Stimulated activated CD8-positive, alpha-beta memory T cell treated with anti-CD3 and anti-CD28 coated beads, Interleukin-12 subunit alpha, Interleukin-12 subunit beta, amount 100 ng/mL, for 24 hours (primary cell): ENCODE measurements around the gene AHNAK2.
"Not testable (repeated sequence)": the region's sequence is repeated elsewhere in the genome, so short reads cannot be mapped to it uniquely, and the experiment has no call there.

Experiments
- DNase-seq: peaks from one replicate; pipeline ENCODE4 v3.0.0-alpha.2; 2020; ENCODE audit errors: extremely low read depth

Gene AHNAK2

GRCh38 chr14:104927432-104927816 is 50.8 kb downstream of the AHNAK2 start:
- no peak for DNase-seq

DNA sequence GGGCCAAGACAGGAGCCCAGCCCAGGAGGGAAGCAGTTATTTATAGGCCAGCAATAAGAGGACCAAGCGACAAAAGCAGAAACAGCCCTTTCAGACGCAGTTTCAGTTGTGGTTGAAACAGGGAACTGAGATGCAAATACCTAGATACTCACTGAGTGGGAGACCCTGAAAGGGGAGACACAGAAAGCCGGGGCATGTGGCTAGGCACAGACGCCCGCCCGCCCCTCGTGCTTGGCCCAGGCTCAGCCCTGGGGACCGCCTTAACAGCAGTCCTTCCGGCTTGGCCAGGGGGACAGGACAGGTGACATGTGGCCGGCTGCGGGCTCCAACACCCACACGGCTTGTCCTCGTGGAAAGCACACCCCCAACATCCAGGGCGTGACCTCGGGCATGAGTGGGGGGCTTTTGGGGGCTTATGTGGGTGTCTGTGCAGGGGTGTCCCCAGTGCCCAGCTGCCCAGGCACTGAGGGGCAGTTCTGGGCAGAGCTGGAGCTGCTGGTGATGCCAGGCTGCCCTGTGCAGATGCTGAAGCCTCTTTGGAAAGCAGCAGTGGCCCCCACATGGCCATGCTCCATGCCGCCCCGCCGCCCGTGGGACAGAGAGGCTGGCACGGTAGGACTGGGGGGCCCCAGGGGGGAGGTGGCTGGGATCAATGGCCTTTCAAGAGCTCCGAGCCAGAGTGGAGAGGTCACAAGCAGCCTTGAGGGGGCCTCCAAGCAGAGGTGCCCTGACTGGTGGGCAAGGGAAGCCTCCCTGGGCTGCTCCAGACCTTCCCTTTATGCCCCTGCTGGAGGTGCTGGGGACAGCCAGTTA is 51.3 kb downstream of the AHNAK2 start:
- no peak for DNase-seq

DNA sequence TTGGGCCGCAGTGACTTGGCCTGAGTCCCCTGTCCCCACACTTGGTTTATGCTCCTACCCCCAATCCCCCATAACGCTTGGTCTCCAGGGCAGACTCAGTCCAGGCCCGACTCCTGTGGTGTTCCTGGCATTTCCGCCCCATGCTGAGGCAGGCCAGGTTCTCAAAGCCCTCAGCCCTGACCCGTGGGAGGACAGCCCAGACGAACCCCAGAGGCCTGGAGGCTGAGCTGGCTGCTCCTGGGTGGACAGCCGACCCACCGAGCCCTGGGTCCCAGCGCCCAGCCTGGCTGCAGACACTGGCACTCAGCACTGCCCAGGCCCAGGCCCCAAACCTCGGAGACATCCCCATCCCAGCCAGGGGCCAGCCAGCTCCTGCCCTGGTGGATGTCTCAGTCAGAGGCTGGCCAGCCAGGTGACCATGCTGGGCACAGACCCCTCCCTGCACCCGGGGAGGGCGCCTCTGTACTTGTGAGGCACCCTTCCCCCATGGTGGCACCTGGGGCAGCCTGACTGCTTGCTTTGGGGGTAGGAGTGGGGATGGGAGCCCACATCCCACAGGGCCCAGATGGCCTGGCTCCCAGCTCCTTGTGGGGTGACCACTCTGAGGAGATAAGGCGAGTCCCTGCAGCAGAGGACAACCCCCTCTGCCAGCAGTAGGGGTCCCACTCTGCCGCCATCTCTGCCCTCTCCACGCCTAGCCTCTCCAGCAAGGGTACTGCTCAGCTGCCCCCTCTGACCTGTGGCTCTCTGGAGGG is 52.1 kb downstream of the AHNAK2 start:
- DNase-seq, result no peak

GRCh38 chr14:104925214-104925854 is 52.8 kb downstream of the AHNAK2 start:
- DNase-seq, result no peak

GRCh38 chr14:104924421-104925213 is 53.6 kb downstream of the AHNAK2 start, which contains the start of gene PLD4:
TSS of gene PLD4 (plus strand) at chr14:104924879. CDS start at chr14:104927141, 2,262 bp downstream.
- no peak for DNase-seq

DNA sequence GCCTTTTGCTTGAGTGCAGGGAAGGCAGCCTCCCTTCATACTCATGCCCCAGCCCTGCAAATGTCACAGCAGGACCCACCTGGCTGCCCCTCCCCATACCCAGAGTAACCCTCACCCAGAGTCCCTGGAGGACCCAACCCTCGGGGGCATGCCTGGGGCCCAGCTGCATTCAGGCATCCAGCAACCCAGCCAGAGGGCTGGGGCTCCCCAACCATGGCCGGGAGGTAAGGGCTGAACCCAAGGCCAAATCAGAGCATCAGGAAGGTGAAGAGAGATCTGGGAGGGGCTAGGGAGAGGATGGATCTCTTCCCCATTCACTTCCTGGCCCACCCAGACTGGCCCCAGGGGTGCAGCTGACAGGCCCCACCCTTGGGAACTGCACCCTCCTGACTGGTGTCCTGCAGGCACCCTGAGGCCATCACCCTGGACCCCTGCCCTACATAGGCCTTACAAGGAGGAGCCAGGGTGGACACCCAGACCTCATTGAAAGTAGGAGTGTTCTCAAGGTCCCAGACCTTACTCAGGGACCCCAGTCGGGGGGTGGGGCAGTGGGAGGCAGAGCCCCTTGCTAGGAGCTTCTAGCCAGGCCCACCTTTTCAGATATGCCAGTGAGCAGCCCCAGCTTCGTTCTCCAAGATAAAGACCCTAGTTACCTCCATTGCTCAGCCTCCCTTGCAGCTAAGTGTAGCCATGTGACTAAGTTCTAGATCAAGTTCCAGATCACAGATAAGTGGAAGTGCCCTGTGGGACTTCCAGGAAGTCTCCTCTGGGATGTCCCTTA is 54.3 kb downstream of the AHNAK2 start:
- DNase-seq, result no peak

DNA sequence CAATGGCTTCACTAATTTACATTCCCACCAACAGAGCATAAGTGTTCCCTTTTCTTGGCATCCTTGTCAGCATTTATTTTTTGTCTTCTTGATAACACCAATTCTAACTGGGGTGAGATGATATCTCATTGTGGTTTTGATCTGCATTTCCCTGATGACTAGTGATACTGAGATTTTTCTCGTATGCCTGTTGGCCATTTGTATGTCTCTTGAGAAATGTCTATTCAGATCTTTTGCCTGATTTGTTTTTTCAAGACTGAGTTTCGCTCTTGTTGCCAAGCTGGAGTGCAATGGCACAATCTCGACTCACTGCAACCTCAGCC is 58.2 kb downstream of the AHNAK2 start:
- no peak for DNase-seq

- DNase-seq, result not testable (repeated sequence)
These were observed 58.8 kb downstream of the AHNAK2 start for GRCh38 chr14:104919152-104919992.

GRCh38 chr14:104917993-104918392 is 60.2 kb downstream of the AHNAK2 start:
- DNase-seq, result no peak

DNA sequence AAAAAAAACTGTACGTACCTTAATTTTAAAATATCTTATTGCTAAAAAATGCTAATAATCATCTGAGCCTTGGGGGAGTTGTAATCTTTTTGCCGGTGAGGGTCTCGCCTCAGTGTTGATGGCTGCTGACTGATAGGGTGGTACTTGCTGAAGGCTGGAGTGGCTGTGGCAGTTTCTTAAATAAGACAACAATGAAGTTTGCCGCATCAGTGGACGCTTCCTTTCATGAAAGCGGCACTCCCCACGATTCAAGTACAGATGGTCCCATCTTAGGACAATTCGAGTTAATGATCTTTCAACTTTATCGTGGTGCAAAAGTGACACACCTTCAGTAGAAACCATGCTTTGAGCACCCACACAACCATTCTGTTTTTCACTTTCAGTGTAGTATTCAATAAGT is 61.1 kb downstream of the AHNAK2 start:
- no peak for DNase-seq

- no peak for DNase-seq
These were observed 64.7 kb downstream of the AHNAK2 start for GRCh38 chr14:104913435-104913834.

- no peak for DNase-seq
These were observed 66.1 kb downstream of the AHNAK2 start for GRCh38 chr14:104912053-104912452.

- DNase-seq, result no peak
These were observed 69.9 kb downstream of the AHNAK2 start for GRCh38 chr14:104908303-104908702.

- DNase-seq, result not testable (repeated sequence)
These were observed 72.6 kb downstream of the AHNAK2 start for GRCh38 chr14:104905579-104905933.

GRCh38 chr14:104904650-104905578 is 73.3 kb downstream of the AHNAK2 start:
- DNase-seq, result not testable (repeated sequence)

DNA sequence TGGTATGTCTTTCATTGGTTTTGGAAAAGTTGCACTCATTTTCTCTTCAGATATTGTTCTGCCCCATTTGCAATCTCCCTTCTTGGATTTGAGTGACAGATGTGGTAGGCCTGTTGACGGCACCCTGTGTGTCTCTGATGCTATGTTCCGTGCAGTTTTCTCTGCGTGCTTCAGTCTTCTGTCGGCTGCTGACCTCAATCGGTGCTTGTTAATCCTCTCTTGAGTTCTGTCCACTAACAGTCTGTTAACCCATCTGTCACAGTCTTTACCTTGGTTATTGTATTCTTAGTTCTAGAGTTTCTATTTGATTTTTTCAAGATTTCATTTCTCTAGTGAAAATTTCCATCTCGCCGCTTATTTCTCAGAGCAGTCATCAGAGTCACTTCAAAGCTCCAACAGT is 74.2 kb downstream of the AHNAK2 start:
- DNase-seq, result no peak

DNA sequence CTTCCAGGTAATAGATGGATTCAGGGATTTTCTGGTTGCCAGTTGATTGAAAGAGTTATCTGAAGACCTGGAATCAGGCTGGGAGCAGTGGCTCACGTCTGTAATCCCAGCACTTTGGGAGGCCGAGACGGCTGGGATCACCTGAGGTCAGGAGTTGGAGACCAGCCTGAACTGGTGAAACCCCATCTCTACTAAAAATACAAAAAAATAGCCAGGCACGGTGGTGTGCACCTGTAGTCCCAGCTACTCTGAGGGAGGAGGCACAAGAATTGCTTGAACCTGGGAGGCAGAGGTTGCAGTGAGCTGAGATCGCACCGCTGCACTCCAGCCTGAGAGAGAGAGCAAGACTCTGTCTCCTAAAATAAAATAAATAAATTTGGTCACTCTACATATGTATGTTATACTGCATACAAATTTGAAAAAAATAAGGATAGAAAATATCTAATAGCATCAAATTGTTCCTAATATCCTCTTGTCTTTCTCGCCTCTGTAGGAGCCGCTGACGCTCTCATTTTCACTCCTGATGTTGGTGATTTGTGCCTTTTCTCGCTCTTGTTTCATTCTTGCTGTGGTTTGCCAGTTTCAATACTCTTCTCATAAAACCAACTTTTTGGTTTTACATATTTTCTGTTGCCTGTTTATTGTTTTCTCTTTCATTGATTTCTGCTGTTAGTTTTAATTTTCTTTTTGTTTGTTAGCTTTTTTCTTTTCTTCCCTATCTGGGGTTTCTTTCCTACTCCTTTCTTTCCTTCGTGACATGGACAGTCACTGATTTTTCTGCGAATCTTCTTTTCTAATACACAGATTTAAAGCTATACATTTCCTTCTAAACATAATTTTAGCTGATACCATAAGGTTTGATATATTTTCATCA is 77.3 kb downstream of the AHNAK2 start:
- DNase-seq, result no peak

GRCh38 chr14:104899781-104900180 is 78.4 kb downstream of the AHNAK2 start:
- DNase-seq, result no peak
